ENCODE results near the gene HIBADH. TPM values are rescaled to one million over a fixed set of nuclear protein-coding genes. Genes with fewer than 3 reads are reported as not detected.

HIBADH gene
- total and polyA plus RNA-seq, 9 of the 15 experiments (the other 6 are each of a cell fraction or from before 2014, with no cell fraction given) = 10.7 to 67.8 (median 36.9) TPM

DNA sequence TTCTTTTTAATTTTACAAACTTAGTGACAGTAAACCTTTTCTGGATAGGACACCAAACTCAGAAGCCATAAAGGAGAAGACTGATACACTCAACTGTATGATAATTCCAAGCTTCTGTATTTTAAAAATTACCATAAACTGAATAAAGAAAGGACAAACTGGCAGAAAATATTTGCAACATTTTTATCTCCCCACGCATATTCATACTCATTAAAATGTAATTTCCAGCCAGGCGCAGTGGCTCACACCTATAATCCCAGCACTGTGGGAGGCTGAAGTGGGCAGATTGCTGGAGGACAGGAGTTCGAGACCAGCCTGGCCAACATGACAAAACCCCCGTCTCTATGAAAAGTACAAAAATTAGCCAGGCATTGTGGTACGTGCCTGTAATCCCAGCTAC is 67.7 kb downstream of the HIBADH start:
- no peak for ATAC-seq
- no peak overlapping the region for H3K4me3 ChIP-seq
- no peak for FAIRE-seq
- DNase-seq (ENCODE audit: extremely low read depth in 1 of 4, low spot score in 3 of 4) = no peak
- no peaks in the 10 kb centered on the region for H3K79me2 ChIP-seq (ENCODE audit: control insufficient read depth, insufficient read depth, low read length)
- H3K27ac ChIP-seq (ENCODE audit: extremely low read depth, low read depth, low read length) = no peak overlapping the region
- H3K9me3 ChIP-seq (replicated peaks; ENCODE audit: control insufficient read depth, insufficient read depth, low read depth, low read length) = no peaks in the 10 kb centered on the region
- ChIA-PET CTCF (ENCODE audit: low intra/inter-chr PET ratio) (no interaction called here), POLR2A (interaction anchor here (0.7 to 1.4 kb wide), 2 partner anchors 9 to 83 kb away, joined by 3 to 4 read pairs; no protein-coding TSS in a partner anchor)
- WGBS (ENCODE audit: insufficient coverage, low coverage, missing lambda C conversion rate) = 87% methylated on average over 5 of the region's 5 CpGs
- no peaks in the 10 kb centered on the region for H3K4me1 ChIP-seq (replicated peaks in 1 of 2; ENCODE audit: control insufficient read depth in 2 of 2, insufficient read depth in 2 of 2, low read length in 2 of 2)
- H3K4me2 ChIP-seq (ENCODE audit: insufficient read depth, low read length) = no peak overlapping the region
- H3K9ac ChIP-seq (ENCODE audit: insufficient read depth in 1 of 2, low read depth in 2 of 2, low read length in 2 of 2) = no peak overlapping the region
- no TSS peak for BruUV-seq (replicated peaks)
- H3K9me1 ChIP-seq (ENCODE audit: control insufficient read depth, insufficient read depth, low read length) = no peaks in the 10 kb centered on the region
- no peaks in the 10 kb centered on the region for H4K20me1 ChIP-seq (replicated peaks; ENCODE audit: control insufficient read depth, insufficient read depth, low read length)
- no peaks in the 10 kb centered on the region for H3K27me3 ChIP-seq (ENCODE audit: control insufficient read depth in 2 of 2, insufficient read depth in 2 of 2, low read length in 2 of 2)
- H3K36me3 ChIP-seq (ENCODE audit: control insufficient read depth, insufficient read depth, low read length) = peaks cover 4% of the 10 kb centered on the region; the same call in 1 of the 3 replicates
- in situ Hi-C loops (cut with MboI) (no loop called here), intact Hi-C loops (cut with micrococcal nuclease) (loop anchor here (10.0 kb wide), 1 partner anchor 60 kb away; no protein-coding TSS in a partner anchor)
- H2AFZ ChIP-seq (ENCODE audit: low read depth, low read length) = no peak overlapping the region
- no peak for TF ChIP-seq PHTF2 (CRISPR knock-in tag; IDR thresholded peaks at IDR 0.05)
- no peak for TF ChIP-seq MYNN (IDR thresholded peaks at IDR 0.05)
- no peak for TF ChIP-seq MYNN (CRISPR knock-in tag; IDR thresholded peaks at IDR 0.05)
- TF ChIP-seq, protein P1, sequence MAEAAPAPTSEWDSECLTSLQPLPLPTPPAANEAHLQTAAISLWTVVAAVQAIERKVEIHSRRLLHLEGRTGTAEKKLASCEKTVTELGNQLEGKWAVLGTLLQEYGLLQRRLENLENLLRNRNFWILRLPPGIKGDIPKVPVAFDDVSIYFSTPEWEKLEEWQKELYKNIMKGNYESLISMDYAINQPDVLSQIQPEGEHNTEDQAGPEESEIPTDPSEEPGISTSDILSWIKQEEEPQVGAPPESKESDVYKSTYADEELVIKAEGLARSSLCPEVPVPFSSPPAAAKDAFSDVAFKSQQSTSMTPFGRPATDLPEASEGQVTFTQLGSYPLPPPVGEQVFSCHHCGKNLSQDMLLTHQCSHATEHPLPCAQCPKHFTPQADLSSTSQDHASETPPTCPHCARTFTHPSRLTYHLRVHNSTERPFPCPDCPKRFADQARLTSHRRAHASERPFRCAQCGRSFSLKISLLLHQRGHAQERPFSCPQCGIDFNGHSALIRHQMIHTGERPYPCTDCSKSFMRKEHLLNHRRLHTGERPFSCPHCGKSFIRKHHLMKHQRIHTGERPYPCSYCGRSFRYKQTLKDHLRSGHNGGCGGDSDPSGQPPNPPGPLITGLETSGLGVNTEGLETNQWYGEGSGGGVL (CRISPR knock-in tag; IDR thresholded peaks at IDR 0.05) = no peak
- TF ChIP-seq ARID1B (IDR thresholded peaks at IDR 0.05) = no peak
- no peak for TF ChIP-seq SMARCC2 (IDR thresholded peaks at IDR 0.05; ENCODE audit: low read depth)
- TF ChIP-seq FOSL1 (tag; conservative IDR thresholded peaks at IDR 0.05) = no peak
- TF ChIP-seq CBFA2T3 (IDR thresholded peaks at IDR 0.05) = no peak
- TF ChIP-seq, protein P2, sequence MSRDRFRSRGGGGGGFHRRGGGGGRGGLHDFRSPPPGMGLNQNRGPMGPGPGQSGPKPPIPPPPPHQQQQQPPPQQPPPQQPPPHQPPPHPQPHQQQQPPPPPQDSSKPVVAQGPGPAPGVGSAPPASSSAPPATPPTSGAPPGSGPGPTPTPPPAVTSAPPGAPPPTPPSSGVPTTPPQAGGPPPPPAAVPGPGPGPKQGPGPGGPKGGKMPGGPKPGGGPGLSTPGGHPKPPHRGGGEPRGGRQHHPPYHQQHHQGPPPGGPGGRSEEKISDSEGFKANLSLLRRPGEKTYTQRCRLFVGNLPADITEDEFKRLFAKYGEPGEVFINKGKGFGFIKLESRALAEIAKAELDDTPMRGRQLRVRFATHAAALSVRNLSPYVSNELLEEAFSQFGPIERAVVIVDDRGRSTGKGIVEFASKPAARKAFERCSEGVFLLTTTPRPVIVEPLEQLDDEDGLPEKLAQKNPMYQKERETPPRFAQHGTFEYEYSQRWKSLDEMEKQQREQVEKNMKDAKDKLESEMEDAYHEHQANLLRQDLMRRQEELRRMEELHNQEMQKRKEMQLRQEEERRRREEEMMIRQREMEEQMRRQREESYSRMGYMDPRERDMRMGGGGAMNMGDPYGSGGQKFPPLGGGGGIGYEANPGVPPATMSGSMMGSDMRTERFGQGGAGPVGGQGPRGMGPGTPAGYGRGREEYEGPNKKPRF (IDR thresholded peaks at IDR 0.05; ENCODE audit: low read depth, low read length) = no peak
- TF ChIP-seq, protein P3, sequence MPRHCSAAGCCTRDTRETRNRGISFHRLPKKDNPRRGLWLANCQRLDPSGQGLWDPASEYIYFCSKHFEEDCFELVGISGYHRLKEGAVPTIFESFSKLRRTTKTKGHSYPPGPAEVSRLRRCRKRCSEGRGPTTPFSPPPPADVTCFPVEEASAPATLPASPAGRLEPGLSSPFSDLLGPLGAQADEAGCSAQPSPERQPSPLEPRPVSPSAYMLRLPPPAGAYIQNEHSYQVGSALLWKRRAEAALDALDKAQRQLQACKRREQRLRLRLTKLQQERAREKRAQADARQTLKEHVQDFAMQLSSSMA (CRISPR knock-in tag; IDR thresholded peaks at IDR 0.05) = no peak
- TF ChIP-seq ZNF316 (IDR thresholded peaks at IDR 0.05) = no peak
- no peak for TF ChIP-seq SMAD2 (IDR thresholded peaks at IDR 0.05; ENCODE audit: low read depth, low read length)
- no peak for TF ChIP-seq NFE2L1 (tag; IDR thresholded peaks at IDR 0.05; ENCODE audit: borderline replicate concordance, low read depth)
- TF ChIP-seq ZNF644 (tag; IDR thresholded peaks at IDR 0.05; ENCODE audit: low read depth) = no peak
- TF ChIP-seq, protein P4, sequence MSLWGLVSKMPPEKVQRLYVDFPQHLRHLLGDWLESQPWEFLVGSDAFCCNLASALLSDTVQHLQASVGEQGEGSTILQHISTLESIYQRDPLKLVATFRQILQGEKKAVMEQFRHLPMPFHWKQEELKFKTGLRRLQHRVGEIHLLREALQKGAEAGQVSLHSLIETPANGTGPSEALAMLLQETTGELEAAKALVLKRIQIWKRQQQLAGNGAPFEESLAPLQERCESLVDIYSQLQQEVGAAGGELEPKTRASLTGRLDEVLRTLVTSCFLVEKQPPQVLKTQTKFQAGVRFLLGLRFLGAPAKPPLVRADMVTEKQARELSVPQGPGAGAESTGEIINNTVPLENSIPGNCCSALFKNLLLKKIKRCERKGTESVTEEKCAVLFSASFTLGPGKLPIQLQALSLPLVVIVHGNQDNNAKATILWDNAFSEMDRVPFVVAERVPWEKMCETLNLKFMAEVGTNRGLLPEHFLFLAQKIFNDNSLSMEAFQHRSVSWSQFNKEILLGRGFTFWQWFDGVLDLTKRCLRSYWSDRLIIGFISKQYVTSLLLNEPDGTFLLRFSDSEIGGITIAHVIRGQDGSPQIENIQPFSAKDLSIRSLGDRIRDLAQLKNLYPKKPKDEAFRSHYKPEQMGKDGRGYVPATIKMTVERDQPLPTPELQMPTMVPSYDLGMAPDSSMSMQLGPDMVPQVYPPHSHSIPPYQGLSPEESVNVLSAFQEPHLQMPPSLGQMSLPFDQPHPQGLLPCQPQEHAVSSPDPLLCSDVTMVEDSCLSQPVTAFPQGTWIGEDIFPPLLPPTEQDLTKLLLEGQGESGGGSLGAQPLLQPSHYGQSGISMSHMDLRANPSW (CRISPR knock-in tag; IDR thresholded peaks at IDR 0.05) = no peak
- no peak for TF ChIP-seq ZEB2 (IDR thresholded peaks at IDR 0.05)
- no peak for TF ChIP-seq SMARCE1 (IDR thresholded peaks at IDR 0.05)
